GM12891 (cell line): ENCODE results near the gene ARRDC4.

Experiments used
- DNase-seq: peaks from one replicate; pipeline ENCODE4 v3.0.0; 2011; ENCODE audit warnings: low spot score; ENCODE audit not compliant: insufficient read length
- FAIRE-seq: peaks from 2 replicates; lab custom pipeline; 2011; peaks lifted over from hg19 to GRCh38; lab: Jason Lieb, UNC
- PAX5 ChIP-seq: IDR thresholded peaks from 2 replicates; pipeline ENCODE4 v1.6.1; 2011; ENCODE audit warnings: low read length, moderate library complexity, mild to moderate bottlenecking; ENCODE audit not compliant: insufficient read depth, severe bottlenecking
- POLR2A ChIP-seq: IDR thresholded peaks from 2 replicates; pipeline ENCODE4 v1.6.1; 2011; ENCODE audit warnings: low read depth, low read length, control low read depth
- POLR2AphosphoS5 ChIP-seq: IDR thresholded peaks from 2 replicates; pipeline ENCODE4 v1.6.1; 2011; ENCODE audit warnings: low read depth, low read length, control low read depth
- POU2F2 ChIP-seq: IDR thresholded peaks from 2 replicates; pipeline ENCODE4 v1.6.1; 2011; ENCODE audit warnings: low read depth, mild to moderate bottlenecking, control low read depth, low read length, moderate library complexity
- SPI1 ChIP-seq: IDR thresholded peaks from 2 replicates; pipeline ENCODE4 v1.6.1; 2011; ENCODE audit warnings: low read depth, low read length, control low read depth
- TAF1 ChIP-seq: IDR thresholded peaks from 2 replicates; pipeline ENCODE4 v1.6.1; 2011; ENCODE audit warnings: low read depth, low read length, control low read depth

The ARRDC4 gene

GRCh38 chr15:97962263-97962662 is 1.8 kb downstream of the ARRDC4 start:
- FAIRE-seq (no peak), DNase-seq (no peak)
- no peak for TF ChIP-seq TAF1
- TF ChIP-seq SPI1, result no peak
- no peak for TF ChIP-seq POLR2A
- no peak for TF ChIP-seq PAX5
- no peak for TF ChIP-seq POLR2AphosphoS5
- TF ChIP-seq POU2F2, result no peak

- DNase-seq (no peak), FAIRE-seq (no peak)
- TF ChIP-seq TAF1 (no peak), POLR2AphosphoS5 (no peak), SPI1 (no peak), POLR2A (no peak), PAX5 (no peak), POU2F2 (no peak)
Measured at GRCh38 chr15:97963779-97964178, 3.3 kb downstream of the ARRDC4 start.

- no peak for TF ChIP-seq POLR2A
- TF ChIP-seq POLR2AphosphoS5, result no peak
- FAIRE-seq (no peak), DNase-seq (no peak)
Measured at GRCh38 chr15:97966246-97966645, 5.7 kb downstream of the ARRDC4 start.

GRCh38 chr15:97966924-97967620 is 6.6 kb downstream of the ARRDC4 start:
- DNase-seq (no peak), FAIRE-seq (no peak)
- TF ChIP-seq PAX5 (no peak), TAF1 (no peak), POLR2AphosphoS5 (no peak), SPI1 (no peak), POU2F2 (no peak), POLR2A (no peak)

GRCh38 chr15:97967881-97968280 is 7.4 kb downstream of the ARRDC4 start:
- FAIRE-seq, result no peak
- TF ChIP-seq POLR2A (no peak), POU2F2 (no peak), SPI1 (no peak), TAF1 (no peak), POLR2AphosphoS5 (no peak), PAX5 (no peak)
- no peak for DNase-seq

- no peak for TF ChIP-seq TAF1
- no peak for TF ChIP-seq POLR2A
- TF ChIP-seq POLR2AphosphoS5, result no peak
- no peak for TF ChIP-seq PAX5
- no peak for TF ChIP-seq POU2F2
- TF ChIP-seq SPI1, result no peak
- DNase-seq (no peak), FAIRE-seq (no peak)
Measured at GRCh38 chr15:97968380-97968779, 7.9 kb downstream of the ARRDC4 start.

GRCh38 chr15:97972366-97972765 is 11.9 kb downstream of the ARRDC4 start:
- DNase-seq, result no peak
- TF ChIP-seq POU2F2 (no peak), SPI1 (no peak), POLR2AphosphoS5 (no peak), PAX5 (no peak), TAF1 (no peak), POLR2A (no peak)
- FAIRE-seq, result no peak

- TF ChIP-seq PAX5, result no peak
- DNase-seq (no peak), FAIRE-seq (no peak)
Measured at GRCh38 chr15:97976129-97976528, 15.6 kb downstream of the ARRDC4 start.

- DNase-seq (no peak), FAIRE-seq (no peak)
- TF ChIP-seq POU2F2, result no peak
- TF ChIP-seq TAF1, result no peak
- TF ChIP-seq PAX5, result no peak
- TF ChIP-seq SPI1, result no peak
- TF ChIP-seq POLR2AphosphoS5, result no peak
- no peak for TF ChIP-seq POLR2A
Measured at GRCh38 chr15:97976766-97977503, 16.4 kb downstream of the ARRDC4 start.

- no peak for DNase-seq
- FAIRE-seq, result no peak
- TF ChIP-seq POU2F2 (no peak), PAX5 (no peak), TAF1 (no peak), POLR2A (no peak), POLR2AphosphoS5 (no peak), SPI1 (no peak)
Measured at GRCh38 chr15:97977734-97978133, 17.2 kb downstream of the ARRDC4 start.
